H1 (cell line): ENCODE measurements around the gene C1QL1. TPM values are rescaled to one million over a fixed set of nuclear protein-coding genes. Genes with fewer than 3 reads are reported as not detected.

ENCODE experiments used
- CHD7 ChIP-seq: fragments of 300-600 bp; sonication (generic); IDR thresholded peaks from 2 replicates; pipeline ENCODE4 v1.7.1; 2012; ENCODE audit warnings: low read length, moderate library complexity, mild to moderate bottlenecking, inconsistent platforms; ENCODE audit not compliant: insufficient replicate concordance
- SIN3A ChIP-seq, 2 experiments: IDR thresholded peaks in 1 of 2; conservative IDR thresholded peaks in 1 of 2; 2 replicates each; pipeline ENCODE4 v1.6.1; 2011 to 2012; ENCODE audit warnings: low read length in 2 of 2, improper control_type of control experiment in 1 of 2, low read depth in 1 of 2, mild to moderate bottlenecking in 1 of 2
- ZNF274 ChIP-seq: IDR thresholded peaks from 2 replicates; pipeline ENCODE4 v1.7.0; 2012; ENCODE audit warnings: low read length, borderline replicate concordance; ENCODE audit errors: extremely low read depth
- polyA plus RNA-seq, 7 experiments: library from polyadenylated mRNA; depleted of rRNA in 3 of 7; stranded (reverse) in 5 of 7; unstranded in 2 of 7; fragments of >200 nt in 5 of 7; fragments of 200-250 nt in 2 of 7; gene quantifications; 1 replicate in 5 of 7; 2 replicates in 1 of 7; 4 replicates in 1 of 7; pipeline versions ENCODE4 v1.2.1 to v1.2.3, GENCODE V29; 2011 to 2013; ENCODE audit warnings: missing spikeins in 2 of 7, mixed read lengths in 2 of 7
- total RNA-seq: library from RNA; stranded (reverse); fragmentation: NEBNext Ultra II Directional; extraction: Animal tissue kit (Norgen Biotek cat#: 25700); gene quantifications from 2 replicates; pipeline ENCODE4 v1.2.1, GENCODE V29; 2021

C1QL1 gene
- total and polyA plus RNA-seq, 2 of the 8 experiments (the other 6 are each of a cell fraction or from before 2014, with no cell fraction given) = 7.6 to 10.5 TPM

- TF ChIP-seq CHD7 = no peak
- no peak for TF ChIP-seq ZNF274
- no peak for TF ChIP-seq SIN3A (conservative IDR thresholded peaks at IDR 0.05 in 1 of 2, IDR thresholded peaks at IDR 0.05 in 1 of 2; ENCODE audit: low read depth in 1 of 2, low read length in 2 of 2)
Measured at GRCh38 chr17:44935116-44935515, 33.0 kb downstream of the C1QL1 start (continued).
